IMR-90 (cell line): Measurements from ENCODE around the gene CMBL. TPM values are rescaled to one million over a fixed set of nuclear protein-coding genes. Genes with fewer than 3 reads are reported as not detected.

Experiments used
- ATAC-seq: fragments of 200-7000 bp; cut with Tn5 transposase; 2 replicates; pipeline ENCODE4 v1.9.1; 2020; ENCODE audit warnings: low read depth, mild to moderate bottlenecking, moderate library complexity
- BruUV-seq: library from RNA; stranded (reverse); fragments of 400-500 nt; replicated peaks from 2 replicates; lab custom pipeline; 2021; lab: Mats Ljungman, UMichigan
- CTCF ChIA-PET: fragments of 300-600 bp; formaldehyde crosslinking; extraction: SDS; loops from one replicate; lab custom pipeline; 2021; ENCODE audit warnings: antibody characterized with exemption; lab: Yijun Ruan, JAX
- POLR2A ChIA-PET: fragments of 300-600 bp; sonication (Branson Sonifier 250); formaldehyde crosslinking; loops from one replicate; lab custom pipeline; 2022; ENCODE audit warnings: antibody characterized with exemption; ENCODE audit not compliant: unreplicated experiment; lab: Charles Lee
- DNase-seq: peaks from one replicate; pipeline ENCODE4 v3.0.0; 2013
- H2AFZ ChIP-seq: replicated peaks from 2 replicates; pipeline ENCODE3; 2013; ENCODE audit warnings: low read length, mild to moderate bottlenecking; ENCODE audit not compliant: poor library complexity
- H2AK5ac ChIP-seq: 2 replicates; pipeline ENCODE4 v1.6.1; 2013; ENCODE audit warnings: low read depth, low read length, inconsistent platforms
- H2AK9ac ChIP-seq: replicated peaks from 2 replicates; pipeline ENCODE3; 2013; ENCODE audit warnings: mild to moderate bottlenecking, low read depth, low read length, moderate library complexity; ENCODE audit not compliant: poor library complexity
- H2BK120ac ChIP-seq: 2 replicates; pipeline ENCODE4 v1.6.1; 2013; ENCODE audit warnings: low read depth, low read length, inconsistent platforms
- H2BK15ac ChIP-seq: 3 replicates; pipeline ENCODE4 v1.6.1; 2013; ENCODE audit warnings: low read depth, low read length, inconsistent platforms
- H2BK20ac ChIP-seq: 2 replicates; pipeline ENCODE4 v1.6.1; 2013; ENCODE audit warnings: low read depth, mild to moderate bottlenecking, inconsistent platforms, low read length, moderate library complexity
- H2BK5ac ChIP-seq: 2 replicates; pipeline ENCODE4 v1.6.1; 2013; ENCODE audit warnings: mild to moderate bottlenecking, low read depth, low read length, inconsistent platforms; ENCODE audit not compliant: poor library complexity, severe bottlenecking
- H3K14ac ChIP-seq: replicated peaks from 2 replicates; pipeline ENCODE4 v1.6.1; 2013; ENCODE audit warnings: low read depth, low read length, inconsistent platforms
- H3K18ac ChIP-seq: 2 replicates; pipeline ENCODE4 v1.6.1; 2013; ENCODE audit warnings: low read depth, low read length, control low read depth
- H3K23ac ChIP-seq: 2 replicates; pipeline ENCODE4 v1.6.1; 2013; ENCODE audit warnings: low read depth, low read length, inconsistent platforms
- H3K27ac ChIP-seq: 2 replicates; pipeline ENCODE4 v1.5.1; 2013; ENCODE audit warnings: mild to moderate bottlenecking, control low read depth, low read length; ENCODE audit not compliant: insufficient read depth
- H3K27me3 ChIP-seq: 2 replicates; pipeline ENCODE4 v1.6.1; 2013; ENCODE audit warnings: low read length; ENCODE audit not compliant: control insufficient read depth, insufficient read depth
- H3K36me3 ChIP-seq: 2 replicates; pipeline ENCODE4 v1.6.1; 2013; ENCODE audit warnings: low read length, mixed read lengths; ENCODE audit not compliant: control insufficient read depth, insufficient read depth
- H3K4ac ChIP-seq: 2 replicates; pipeline ENCODE4 v1.6.1; 2013; ENCODE audit warnings: low read depth, low read length, inconsistent platforms
- H3K4me1 ChIP-seq: 2 replicates; pipeline ENCODE4 v1.6.1; 2013; ENCODE audit warnings: low read length, mixed read lengths; ENCODE audit not compliant: control insufficient read depth, insufficient read depth
- H3K4me2 ChIP-seq: 2 replicates; pipeline ENCODE4 v1.6.1; 2013; ENCODE audit warnings: low read depth, mild to moderate bottlenecking, control low read depth, low read length, moderate library complexity
- H3K4me3 ChIP-seq: 2 replicates; pipeline ENCODE4 v1.5.1; 2013; ENCODE audit warnings: low read depth, mild to moderate bottlenecking, control low read depth, low read length, moderate library complexity; ENCODE audit not compliant: insufficient read depth
- H3K56ac ChIP-seq: 2 replicates; pipeline ENCODE4 v1.6.1; 2013; ENCODE audit warnings: low read length, inconsistent platforms; ENCODE audit not compliant: insufficient read depth; ENCODE audit errors: extremely low read depth
- H3K79me1 ChIP-seq, 2 experiments: 2 replicates each; pipeline ENCODE4 v1.6.1; 2013; ENCODE audit warnings: low read length in 2 of 2, inconsistent platforms in 1 of 2, low read depth in 1 of 2
- H3K9ac ChIP-seq: 2 replicates; pipeline ENCODE4 v1.6.1; 2013; ENCODE audit warnings: low read depth, low read length, control low read depth
- H3K9me1 ChIP-seq: 2 replicates; pipeline ENCODE4 v1.6.1; 2013; ENCODE audit warnings: low read length, inconsistent platforms; ENCODE audit not compliant: insufficient read depth
- H3K9me3 ChIP-seq: 2 replicates; pipeline ENCODE4 v1.6.1; 2013; ENCODE audit warnings: low read length; ENCODE audit not compliant: control insufficient read depth, insufficient read depth
- H4K20me1 ChIP-seq: 2 replicates; pipeline ENCODE4 v1.6.1; 2013; ENCODE audit warnings: low read length, inconsistent platforms; ENCODE audit not compliant: insufficient read depth
- H4K5ac ChIP-seq: 2 replicates; pipeline ENCODE4 v1.6.1; 2013; ENCODE audit warnings: mild to moderate bottlenecking, low read depth, low read length, control low read depth
- H4K8ac ChIP-seq, 2 experiments: 2 replicates each; pipeline ENCODE4 v1.6.1; 2013; ENCODE audit warnings: low read depth in 2 of 2, low read length in 2 of 2, control low read depth in 1 of 2, inconsistent platforms in 1 of 2
- H4K91ac ChIP-seq: 2 replicates; pipeline ENCODE4 v1.6.1; 2013; ENCODE audit warnings: low read depth, low read length, inconsistent platforms; ENCODE audit not compliant: insufficient read depth
- BHLHE40 ChIP-seq: fragments of 150-350 bp; IDR thresholded peaks from 2 replicates; pipeline ENCODE4 v1.6.1; 2016; ENCODE audit warnings: mild to moderate bottlenecking, low read depth, low read length
- CEBPB ChIP-seq: IDR thresholded peaks from 2 replicates; pipeline ENCODE4 v1.6.1; 2012; ENCODE audit warnings: low read depth, low read length, improper control_type of control experiment
- CHD1 ChIP-seq: IDR thresholded peaks from 2 replicates; pipeline ENCODE4 v1.6.1; 2012; ENCODE audit warnings: low read depth, low read length, improper control_type of control experiment
- ELK1 ChIP-seq: fragments of 150-350 bp; IDR thresholded peaks from 2 replicates; pipeline ENCODE4 v1.6.1; 2016; ENCODE audit warnings: low read depth, mild to moderate bottlenecking, low read length, moderate library complexity, borderline replicate concordance
- FOS ChIP-seq: fragments of 150-350 bp; IDR thresholded peaks from 2 replicates; pipeline ENCODE4 v1.6.1; 2016; ENCODE audit warnings: low read depth, low read length
- MAFK ChIP-seq: IDR thresholded peaks from 2 replicates; pipeline ENCODE4 v1.6.1; 2012; ENCODE audit warnings: low read depth, low read length, improper control_type of control experiment
- MAZ ChIP-seq: IDR thresholded peaks from 2 replicates; pipeline ENCODE4 v1.6.1; 2012; ENCODE audit warnings: low read depth, mild to moderate bottlenecking, low read length, improper control_type of control experiment, moderate library complexity, borderline replicate concordance
- NFE2L2 ChIP-seq: fragments of 150-350 bp; IDR thresholded peaks from 2 replicates; pipeline ENCODE4 v1.6.1; 2016; ENCODE audit warnings: low read depth, mild to moderate bottlenecking, low read length
- POLR2A ChIP-seq: IDR thresholded peaks from 2 replicates; pipeline ENCODE4 v1.6.1; 2012; ENCODE audit warnings: mild to moderate bottlenecking, low read depth, low read length
- RAD21 ChIP-seq: IDR thresholded peaks from 2 replicates; pipeline ENCODE4 v1.6.1; 2012; ENCODE audit warnings: low read length, improper control_type of control experiment
- RCOR1 ChIP-seq: IDR thresholded peaks from 2 replicates; pipeline ENCODE4 v1.6.1; 2012; ENCODE audit warnings: mild to moderate bottlenecking, low read length, improper control_type of control experiment; ENCODE audit not compliant: insufficient replicate concordance
- RFX5 ChIP-seq: IDR thresholded peaks from 2 replicates; pipeline ENCODE4 v1.8.0; 2012; ENCODE audit warnings: low read depth, mild to moderate bottlenecking, low read length, moderate library complexity
- SMC3 ChIP-seq: fragments of 150-350 bp; IDR thresholded peaks from 2 replicates; pipeline ENCODE4 v1.6.1; 2016; ENCODE audit warnings: low read depth, mild to moderate bottlenecking, antibody characterized with exemption, low read length, moderate library complexity
- USF2 ChIP-seq: fragments of 150-350 bp; IDR thresholded peaks from 2 replicates; pipeline ENCODE4 v1.6.1; 2017; ENCODE audit warnings: mild to moderate bottlenecking, antibody characterized with exemption, low read length, low read depth
- WGBS, 2 experiments: methylation state at CpG; one replicate each; pipeline versions ENCODE4 v1.1.5 to v1.1.7; 2013; ENCODE audit warnings: missing lambda C conversion rate in 2 of 2; ENCODE audit not compliant: insufficient read length in 1 of 2; ENCODE audit errors: extremely low coverage in 2 of 2; 5-methylcytosine and 5-hydroxymethylcytosine counted together
- dilution Hi-C: fragments of 300-500 bp; cut with HindIII; formaldehyde crosslinking; loops from one replicate; pipeline ENCODE4 v1.14.3; 2018; ENCODE audit warnings: low sequenced_read_pairs; ENCODE audit not compliant: unreplicated experiment
- in situ Hi-C: fragments of 300-500 bp; cut with MboI; formaldehyde crosslinking; loops from 3 replicates; pipeline ENCODE4 v1.14.3; 2019; ENCODE audit warnings: low sequenced_read_pairs, inconsistent platforms, mixed read lengths
- intact Hi-C: fragments of 100-400 bp; cut with micrococcal nuclease; formaldehyde crosslinking; loops from 2 replicates; pipeline ENCODE4 v1.10.0; 2022
- polyA plus RNA-seq, 3 experiments: library from polyadenylated mRNA; depleted of rRNA; stranded (reverse); fragments of >200 nt; gene quantifications; 2 replicates each; pipeline ENCODE4 v1.2.3, GENCODE V29; 2012; ENCODE audit warnings: low replicate concordance in 1 of 3
- total RNA-seq: library from RNA; depleted of rRNA; stranded (reverse); fragments of >200 nt; gene quantifications from 2 replicates; pipeline ENCODE4 v1.2.3, GENCODE V29; 2012
- TF ChIP-seq, protein P1 (sequence below): conservative IDR thresholded peaks from 2 replicates; pipeline ENCODE4 v1.5.1; 2012; ENCODE audit warnings: mild to moderate bottlenecking, low read depth, low read length, improper control_type of control experiment

CMBL gene
- total and polyA plus RNA-seq, 2 of the 4 experiments (the other 2 are of a cell fraction) = 5.0 to 26.3 TPM

DNA sequence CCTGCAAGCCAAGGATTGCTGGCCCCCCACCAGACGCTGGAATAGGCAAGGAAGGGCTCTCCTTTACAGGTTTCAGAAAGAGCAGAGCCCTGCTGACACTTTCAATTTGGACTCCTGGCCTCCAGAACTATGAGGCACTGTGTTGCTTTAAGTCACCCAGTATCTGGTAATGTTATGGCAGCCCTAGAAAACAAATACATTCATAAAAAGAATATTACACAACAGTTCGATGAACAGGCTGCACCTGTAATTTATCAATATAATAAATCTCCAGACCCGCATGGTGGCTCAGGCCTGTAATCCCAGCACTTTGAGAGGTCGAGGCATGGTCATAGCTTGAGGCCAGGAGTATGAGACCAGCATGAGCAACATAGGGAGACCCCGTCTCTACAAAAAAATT, 7.5 kb downstream of the CMBL start:
- Histone ChIP-seq H3K56ac (no peak overlapping the region), H3K4me1 (no peaks in the 10 kb centered on the region), H3K27ac (no peak overlapping the region), H3K18ac (no peak overlapping the region), H2AK9ac (no peak overlapping the region), H4K20me1 (no peaks in the 10 kb centered on the region), H2AK5ac (no peak overlapping the region), H4K91ac (no peak overlapping the region), H3K27me3 (no peaks in the 10 kb centered on the region), H3K36me3 (peaks cover 2% of the 10 kb centered on the region; the same call in 1 of the 2 replicates), H2AFZ (no peak overlapping the region), H3K9ac (no peak overlapping the region), H3K4me2 (no peak overlapping the region), H2BK20ac (no peak overlapping the region), H3K23ac (no peak overlapping the region), H3K4ac (no peak overlapping the region), H3K4me3 (no peak overlapping the region), H2BK5ac (no peak overlapping the region), H2BK120ac (no peak overlapping the region), H4K8ac (no peak overlapping the region), H3K79me1 (peaks cover 0 to 6% of the 10 kb centered on the region in 2 experiments; a peak in 1 of 4 replicates), H3K9me1 (0 out of 2 replicates have a peak, but pooled peaks cover 7% of the 10 kb centered on the region), H2BK15ac (no peak overlapping the region), H3K14ac (no peak overlapping the region), H3K9me3 (peaks cover 2% of the 10 kb centered on the region; the same call in 1 of the 2 replicates), H4K5ac (no peak overlapping the region)
- CTCF ChIA-PET = no interaction called here
- dilution Hi-C loops (no loop called here), intact Hi-C loops (no loop called here), in situ Hi-C loops (no loop called here)
- TF ChIP-seq RAD21 (no peak), FOS (no peak), CHD1 (no peak), MAFK (no peak), SMC3 (no peak), CEBPB (no peak), ELK1 (no peak), RFX5 (no peak), NFE2L2 (no peak), BHLHE40 (no peak), POLR2A (no peak), MAZ (no peak), RCOR1 (no peak), USF2 (no peak)
- TF ChIP-seq, protein P1, sequence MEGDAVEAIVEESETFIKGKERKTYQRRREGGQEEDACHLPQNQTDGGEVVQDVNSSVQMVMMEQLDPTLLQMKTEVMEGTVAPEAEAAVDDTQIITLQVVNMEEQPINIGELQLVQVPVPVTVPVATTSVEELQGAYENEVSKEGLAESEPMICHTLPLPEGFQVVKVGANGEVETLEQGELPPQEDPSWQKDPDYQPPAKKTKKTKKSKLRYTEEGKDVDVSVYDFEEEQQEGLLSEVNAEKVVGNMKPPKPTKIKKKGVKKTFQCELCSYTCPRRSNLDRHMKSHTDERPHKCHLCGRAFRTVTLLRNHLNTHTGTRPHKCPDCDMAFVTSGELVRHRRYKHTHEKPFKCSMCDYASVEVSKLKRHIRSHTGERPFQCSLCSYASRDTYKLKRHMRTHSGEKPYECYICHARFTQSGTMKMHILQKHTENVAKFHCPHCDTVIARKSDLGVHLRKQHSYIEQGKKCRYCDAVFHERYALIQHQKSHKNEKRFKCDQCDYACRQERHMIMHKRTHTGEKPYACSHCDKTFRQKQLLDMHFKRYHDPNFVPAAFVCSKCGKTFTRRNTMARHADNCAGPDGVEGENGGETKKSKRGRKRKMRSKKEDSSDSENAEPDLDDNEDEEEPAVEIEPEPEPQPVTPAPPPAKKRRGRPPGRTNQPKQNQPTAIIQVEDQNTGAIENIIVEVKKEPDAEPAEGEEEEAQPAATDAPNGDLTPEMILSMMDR = no peak
- POLR2A ChIA-PET = no interaction called here
- no peak for ATAC-seq
- no peak for DNase-seq
- no TSS peak for BruUV-seq
- WGBS, 2 experiments = 0% methylated on average over 1 of the region's 5 CpGs; no CpG with 5 or more reads in 1 of the 2 experiments
